HG03460 (cell line): ENCODE results near the gene DCHS2.
A peak's percentile ranks its signal among the peaks of the same experiment; 100 is the strongest.

Source experiments
- ATAC-seq: cut with Tn5 transposase; IDR thresholded peaks from one replicate; pipeline ENCODE4 v1.9.1; 2021; ENCODE audit not compliant: unreplicated experiment

DCHS2 gene

GRCh38 chr4:154452798-154453346, 38.7 kb downstream of the DCHS2 start:
- ATAC-seq: no peak

- no peak for ATAC-seq
Measured at GRCh38 chr4:154450966-154451365, 40.6 kb downstream of the DCHS2 start.

GRCh38 chr4:154444958-154445357, 46.6 kb downstream of the DCHS2 start:
- no peak for ATAC-seq

GRCh38 chr4:154441982-154442381, 49.6 kb downstream of the DCHS2 start:
- no peak for ATAC-seq

- no peak for ATAC-seq
Measured at GRCh38 chr4:154441124-154441523, 50.5 kb downstream of the DCHS2 start.

GRCh38 chr4:154439224-154439623, 52.4 kb downstream of the DCHS2 start:
- ATAC-seq: no peak

- no peak for ATAC-seq
Measured at GRCh38 chr4:154435895-154436294, 55.7 kb downstream of the DCHS2 start.

GRCh38 chr4:154433543-154433942, 58.1 kb downstream of the DCHS2 start:
- ATAC-seq: no peak

GRCh38 chr4:154429176-154429575, 62.4 kb downstream of the DCHS2 start:
- no peak for ATAC-seq

GRCh38 chr4:154427149-154427548, 64.5 kb downstream of the DCHS2 start:
- no peak for ATAC-seq

GRCh38 chr4:154425514-154425913, 66.1 kb downstream of the DCHS2 start:
- ATAC-seq: no peak

- ATAC-seq: no peak
Measured at GRCh38 chr4:154424810-154425484, 66.7 kb downstream of the DCHS2 start.

- no peak for ATAC-seq
Measured at GRCh38 chr4:154422152-154422551, 69.4 kb downstream of the DCHS2 start.

GRCh38 chr4:154421618-154422017, 70.0 kb downstream of the DCHS2 start:
- peak; percentile 48 for ATAC-seq

- ATAC-seq: no peak
Measured at GRCh38 chr4:154417373-154417673, 74.3 kb downstream of the DCHS2 start.

GRCh38 chr4:154416190-154416547, 75.4 kb downstream of the DCHS2 start:
- peak; percentile 40 for ATAC-seq

GRCh38 chr4:154415313-154415712, 76.3 kb downstream of the DCHS2 start:
- no peak for ATAC-seq

GRCh38 chr4:154414796-154415195, 76.8 kb downstream of the DCHS2 start:
- ATAC-seq: no peak

- ATAC-seq: no peak
Measured at GRCh38 chr4:154414371-154414770, 77.2 kb downstream of the DCHS2 start.

GRCh38 chr4:154407443-154407842, 84.2 kb downstream of the DCHS2 start:
- no peak for ATAC-seq

GRCh38 chr4:154406018-154406795, 85.4 kb downstream of the DCHS2 start:
- ATAC-seq: peak; percentile 79

GRCh38 chr4:154399259-154399974, 92.2 kb downstream of the DCHS2 start:
- no peak for ATAC-seq
